ENCODE results near the gene CLPX.

DNA sequence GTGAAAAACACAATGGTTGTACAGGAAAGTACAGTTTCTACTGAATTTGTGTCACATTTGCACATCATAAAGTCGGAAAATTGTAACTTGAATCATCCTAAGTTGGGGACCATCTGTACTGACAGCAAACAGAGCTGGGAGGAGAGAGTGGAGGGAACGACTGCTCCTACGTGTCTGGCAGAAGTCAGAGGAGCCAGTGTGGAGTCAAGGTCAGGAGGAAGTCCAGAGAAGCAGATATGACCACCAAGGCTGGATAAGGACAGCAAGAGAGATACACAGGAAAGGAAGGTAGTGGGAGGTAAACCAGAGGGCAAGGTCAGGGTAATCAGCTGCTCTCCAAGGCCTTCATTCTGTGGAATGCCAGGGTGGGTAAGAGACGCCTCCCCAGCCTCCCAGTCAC lies 28.9 kb upstream of the CLPX start:
- TF ChIP-seq, protein P1, sequence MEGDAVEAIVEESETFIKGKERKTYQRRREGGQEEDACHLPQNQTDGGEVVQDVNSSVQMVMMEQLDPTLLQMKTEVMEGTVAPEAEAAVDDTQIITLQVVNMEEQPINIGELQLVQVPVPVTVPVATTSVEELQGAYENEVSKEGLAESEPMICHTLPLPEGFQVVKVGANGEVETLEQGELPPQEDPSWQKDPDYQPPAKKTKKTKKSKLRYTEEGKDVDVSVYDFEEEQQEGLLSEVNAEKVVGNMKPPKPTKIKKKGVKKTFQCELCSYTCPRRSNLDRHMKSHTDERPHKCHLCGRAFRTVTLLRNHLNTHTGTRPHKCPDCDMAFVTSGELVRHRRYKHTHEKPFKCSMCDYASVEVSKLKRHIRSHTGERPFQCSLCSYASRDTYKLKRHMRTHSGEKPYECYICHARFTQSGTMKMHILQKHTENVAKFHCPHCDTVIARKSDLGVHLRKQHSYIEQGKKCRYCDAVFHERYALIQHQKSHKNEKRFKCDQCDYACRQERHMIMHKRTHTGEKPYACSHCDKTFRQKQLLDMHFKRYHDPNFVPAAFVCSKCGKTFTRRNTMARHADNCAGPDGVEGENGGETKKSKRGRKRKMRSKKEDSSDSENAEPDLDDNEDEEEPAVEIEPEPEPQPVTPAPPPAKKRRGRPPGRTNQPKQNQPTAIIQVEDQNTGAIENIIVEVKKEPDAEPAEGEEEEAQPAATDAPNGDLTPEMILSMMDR (IDR thresholded peaks at IDR 0.05) = no peak
- TF ChIP-seq ZFX (IDR thresholded peaks at IDR 0.05; ENCODE audit: borderline replicate concordance) = no peak
